IMR-90 (cell line): ENCODE data around the gene POLR1C. TPM values are rescaled to one million over a fixed set of nuclear protein-coding genes. Genes with fewer than 3 reads are reported as not detected.
A peak's percentile ranks its signal among the peaks of the same experiment; 100 is the strongest.

ENCODE experiments used
- ATAC-seq: fragments of 200-7000 bp; cut with Tn5 transposase; 2 replicates; pipeline ENCODE4 v1.9.1; 2020; ENCODE audit warnings: low read depth, mild to moderate bottlenecking, moderate library complexity
- BruUV-seq: library from RNA; stranded (reverse); fragments of 400-500 nt; replicated peaks from 2 replicates; lab custom pipeline; 2021; lab: Mats Ljungman, UMichigan
- CTCF ChIA-PET: fragments of 300-600 bp; formaldehyde crosslinking; extraction: SDS; loops from one replicate; lab custom pipeline; 2021; ENCODE audit warnings: antibody characterized with exemption; lab: Yijun Ruan, JAX
- POLR2A ChIA-PET: fragments of 300-600 bp; sonication (Branson Sonifier 250); formaldehyde crosslinking; loops from one replicate; lab custom pipeline; 2022; ENCODE audit warnings: antibody characterized with exemption; ENCODE audit not compliant: unreplicated experiment; lab: Charles Lee
- DNase-seq: peaks from one replicate; pipeline ENCODE4 v3.0.0; 2013
- H2AFZ ChIP-seq: replicated peaks from 2 replicates; pipeline ENCODE3; 2013; ENCODE audit warnings: low read length, mild to moderate bottlenecking; ENCODE audit not compliant: poor library complexity
- H2AK5ac ChIP-seq: 2 replicates; pipeline ENCODE4 v1.6.1; 2013; ENCODE audit warnings: low read depth, low read length, inconsistent platforms
- H2AK9ac ChIP-seq: replicated peaks from 2 replicates; pipeline ENCODE3; 2013; ENCODE audit warnings: mild to moderate bottlenecking, low read depth, low read length, moderate library complexity; ENCODE audit not compliant: poor library complexity
- H2BK120ac ChIP-seq: 2 replicates; pipeline ENCODE4 v1.6.1; 2013; ENCODE audit warnings: low read depth, low read length, inconsistent platforms
- H2BK15ac ChIP-seq: 3 replicates; pipeline ENCODE4 v1.6.1; 2013; ENCODE audit warnings: low read depth, low read length, inconsistent platforms
- H2BK20ac ChIP-seq: 2 replicates; pipeline ENCODE4 v1.6.1; 2013; ENCODE audit warnings: low read depth, mild to moderate bottlenecking, inconsistent platforms, low read length, moderate library complexity
- H2BK5ac ChIP-seq: 2 replicates; pipeline ENCODE4 v1.6.1; 2013; ENCODE audit warnings: mild to moderate bottlenecking, low read depth, low read length, inconsistent platforms; ENCODE audit not compliant: poor library complexity, severe bottlenecking
- H3K14ac ChIP-seq: replicated peaks from 2 replicates; pipeline ENCODE4 v1.6.1; 2013; ENCODE audit warnings: low read depth, low read length, inconsistent platforms
- H3K18ac ChIP-seq: 2 replicates; pipeline ENCODE4 v1.6.1; 2013; ENCODE audit warnings: low read depth, low read length, control low read depth
- H3K23ac ChIP-seq: 2 replicates; pipeline ENCODE4 v1.6.1; 2013; ENCODE audit warnings: low read depth, low read length, inconsistent platforms
- H3K27ac ChIP-seq: 2 replicates; pipeline ENCODE4 v1.5.1; 2013; ENCODE audit warnings: mild to moderate bottlenecking, control low read depth, low read length; ENCODE audit not compliant: insufficient read depth
- H3K27me3 ChIP-seq: 2 replicates; pipeline ENCODE4 v1.6.1; 2013; ENCODE audit warnings: low read length; ENCODE audit not compliant: control insufficient read depth, insufficient read depth
- H3K36me3 ChIP-seq: 2 replicates; pipeline ENCODE4 v1.6.1; 2013; ENCODE audit warnings: low read length, mixed read lengths; ENCODE audit not compliant: control insufficient read depth, insufficient read depth
- H3K4ac ChIP-seq: 2 replicates; pipeline ENCODE4 v1.6.1; 2013; ENCODE audit warnings: low read depth, low read length, inconsistent platforms
- H3K4me1 ChIP-seq: 2 replicates; pipeline ENCODE4 v1.6.1; 2013; ENCODE audit warnings: low read length, mixed read lengths; ENCODE audit not compliant: control insufficient read depth, insufficient read depth
- H3K4me2 ChIP-seq: 2 replicates; pipeline ENCODE4 v1.6.1; 2013; ENCODE audit warnings: low read depth, mild to moderate bottlenecking, control low read depth, low read length, moderate library complexity
- H3K4me3 ChIP-seq: 2 replicates; pipeline ENCODE4 v1.5.1; 2013; ENCODE audit warnings: low read depth, mild to moderate bottlenecking, control low read depth, low read length, moderate library complexity; ENCODE audit not compliant: insufficient read depth
- H3K56ac ChIP-seq: 2 replicates; pipeline ENCODE4 v1.6.1; 2013; ENCODE audit warnings: low read length, inconsistent platforms; ENCODE audit not compliant: insufficient read depth; ENCODE audit errors: extremely low read depth
- H3K79me1 ChIP-seq, 2 experiments: 2 replicates each; pipeline ENCODE4 v1.6.1; 2013; ENCODE audit warnings: low read length in 2 of 2, inconsistent platforms in 1 of 2, low read depth in 1 of 2
- H3K9ac ChIP-seq: 2 replicates; pipeline ENCODE4 v1.6.1; 2013; ENCODE audit warnings: low read depth, low read length, control low read depth
- H3K9me1 ChIP-seq: 2 replicates; pipeline ENCODE4 v1.6.1; 2013; ENCODE audit warnings: low read length, inconsistent platforms; ENCODE audit not compliant: insufficient read depth
- H3K9me3 ChIP-seq: 2 replicates; pipeline ENCODE4 v1.6.1; 2013; ENCODE audit warnings: low read length; ENCODE audit not compliant: control insufficient read depth, insufficient read depth
- H4K20me1 ChIP-seq: 2 replicates; pipeline ENCODE4 v1.6.1; 2013; ENCODE audit warnings: low read length, inconsistent platforms; ENCODE audit not compliant: insufficient read depth
- H4K5ac ChIP-seq: 2 replicates; pipeline ENCODE4 v1.6.1; 2013; ENCODE audit warnings: mild to moderate bottlenecking, low read depth, low read length, control low read depth
- H4K8ac ChIP-seq, 2 experiments: 2 replicates each; pipeline ENCODE4 v1.6.1; 2013; ENCODE audit warnings: low read depth in 2 of 2, low read length in 2 of 2, control low read depth in 1 of 2, inconsistent platforms in 1 of 2
- H4K91ac ChIP-seq: 2 replicates; pipeline ENCODE4 v1.6.1; 2013; ENCODE audit warnings: low read depth, low read length, inconsistent platforms; ENCODE audit not compliant: insufficient read depth
- BHLHE40 ChIP-seq: fragments of 150-350 bp; IDR thresholded peaks from 2 replicates; pipeline ENCODE4 v1.6.1; 2016; ENCODE audit warnings: mild to moderate bottlenecking, low read depth, low read length
- FOS ChIP-seq: fragments of 150-350 bp; IDR thresholded peaks from 2 replicates; pipeline ENCODE4 v1.6.1; 2016; ENCODE audit warnings: low read depth, low read length
- MXI1 ChIP-seq: IDR thresholded peaks from 2 replicates; pipeline ENCODE4 v1.6.1; 2012; ENCODE audit warnings: low read depth, mild to moderate bottlenecking, low read length, moderate library complexity, borderline replicate concordance
- RFX5 ChIP-seq: IDR thresholded peaks from 2 replicates; pipeline ENCODE4 v1.8.0; 2012; ENCODE audit warnings: low read depth, mild to moderate bottlenecking, low read length, moderate library complexity
- SMC3 ChIP-seq: fragments of 150-350 bp; IDR thresholded peaks from 2 replicates; pipeline ENCODE4 v1.6.1; 2016; ENCODE audit warnings: low read depth, mild to moderate bottlenecking, antibody characterized with exemption, low read length, moderate library complexity
- WGBS, 2 experiments: methylation state at CpG; one replicate each; pipeline versions ENCODE4 v1.1.5 to v1.1.7; 2013; ENCODE audit warnings: missing lambda C conversion rate in 2 of 2; ENCODE audit not compliant: insufficient read length in 1 of 2; ENCODE audit errors: extremely low coverage in 2 of 2; 5-methylcytosine and 5-hydroxymethylcytosine counted together
- dilution Hi-C: fragments of 300-500 bp; cut with HindIII; formaldehyde crosslinking; loops from one replicate; pipeline ENCODE4 v1.14.3; 2018; ENCODE audit warnings: low sequenced_read_pairs; ENCODE audit not compliant: unreplicated experiment
- in situ Hi-C: fragments of 300-500 bp; cut with MboI; formaldehyde crosslinking; loops from 3 replicates; pipeline ENCODE4 v1.14.3; 2019; ENCODE audit warnings: low sequenced_read_pairs, inconsistent platforms, mixed read lengths
- intact Hi-C: fragments of 100-400 bp; cut with micrococcal nuclease; formaldehyde crosslinking; loops from 2 replicates; pipeline ENCODE4 v1.10.0; 2022
- polyA plus RNA-seq, 3 experiments: library from polyadenylated mRNA; depleted of rRNA; stranded (reverse); fragments of >200 nt; gene quantifications; 2 replicates each; pipeline ENCODE4 v1.2.3, GENCODE V29; 2012; ENCODE audit warnings: low replicate concordance in 1 of 3
- total RNA-seq: library from RNA; depleted of rRNA; stranded (reverse); fragments of >200 nt; gene quantifications from 2 replicates; pipeline ENCODE4 v1.2.3, GENCODE V29; 2012

The POLR1C gene
- total and polyA plus RNA-seq, 2 of the 4 experiments (the other 2 are of a cell fraction) = 46.1 to 72.6 TPM

GRCh38 chr6:43491750-43492661, 24.9 kb upstream of the POLR1C start:
- H2BK5ac ChIP-seq = peak overlapping the region; percentile 89
- H4K91ac ChIP-seq = peak overlapping the region; percentile 88
- peak overlapping the region; percentile 83 for H3K14ac ChIP-seq
- H3K4me3 ChIP-seq = no peak overlapping the region
- peaks cover 42% of the 10 kb centered on the region for H3K4me1 ChIP-seq
- peak overlapping the region; percentile 8; the same call in 1 of the 2 replicates for H3K9ac ChIP-seq
- no peaks in the 10 kb centered on the region; the same call in 1 of the 2 replicates for H3K36me3 ChIP-seq
- H3K4me2 ChIP-seq = peak overlapping the region; percentile 83
- no peaks in the 10 kb centered on the region for H3K27me3 ChIP-seq
- peaks cover 27 to 83% of the 10 kb centered on the region in 2 experiments for H3K79me1 ChIP-seq
- TF ChIP-seq BHLHE40 = 0 out of 2 replicates have a peak, but pooled peaks have one; percentile 24
- no peak for TF ChIP-seq SMC3
- peak; percentile 87 for TF ChIP-seq MXI1
- 0 out of 2 replicates have a peak, but pooled peaks have one; percentile 27 for TF ChIP-seq FOS
- no peak for TF ChIP-seq RFX5
- H3K9me3 ChIP-seq = no peaks in the 10 kb centered on the region
- H3K27ac ChIP-seq = peak overlapping the region; percentile 76
- H2BK20ac ChIP-seq = peak overlapping the region; percentile 80
- H4K5ac ChIP-seq = peak overlapping the region; percentile 27
- peak overlapping the region; percentile 81 for H2BK120ac ChIP-seq
- peak; percentile 79 for ATAC-seq
- in situ Hi-C loops (loop anchor here (5.0 to 10.0 kb wide), 2 partner anchors 47 to 235 kb away; no protein-coding TSS in a partner anchor), dilution Hi-C loops (no loop called here), intact Hi-C loops (loop anchor here (1.0 kb wide), 1 partner anchor 15 kb away; the partner anchor contains the start of gene TJAP1)
- H2AK5ac ChIP-seq = peak overlapping the region; percentile 92
- H2AFZ ChIP-seq = peak overlapping the region; percentile 76
- H2AK9ac ChIP-seq = peak overlapping the region; percentile 97
- H3K18ac ChIP-seq = peak overlapping the region; percentile 46
- peak; percentile 77 for DNase-seq
- peaks cover 28% of the 10 kb centered on the region; the same call in 1 of the 2 replicates for H4K20me1 ChIP-seq
- BruUV-seq = no TSS peak
- peak overlapping the region; percentile 44 to 65; a peak in 3 of 4 replicates for H4K8ac ChIP-seq
- H3K9me1 ChIP-seq = peaks cover 52% of the 10 kb centered on the region
- 0% methylated on average over 4 of the region's 10 CpGs; no CpG with 5 or more reads in 1 of the 2 experiments for WGBS, 2 experiments
- H2BK15ac ChIP-seq = peak overlapping the region; percentile 10; the same call in 2 of the 3 replicates
- H3K23ac ChIP-seq = peak overlapping the region; percentile 14; the same call in 1 of the 2 replicates
- ChIA-PET POLR2A (interaction anchor here (0.5 to 1.0 kb wide), 2 partner anchors 10 to 14 kb away, joined by 3 to 11 read pairs; no protein-coding TSS in a partner anchor), CTCF (interaction anchor here (1.5 kb wide), 1 partner anchor 15 kb away, joined by 6 read pairs; no protein-coding TSS in a partner anchor)
- peak overlapping the region; percentile 85 for H3K4ac ChIP-seq
- H3K56ac ChIP-seq = no peak overlapping the region
